ENCODE results near the gene RNF144A. TPM values are rescaled to one million over a fixed set of nuclear protein-coding genes. Genes with fewer than 3 reads are reported as not detected.

The RNF144A gene
- total and polyA plus RNA-seq, 10 of the 15 experiments (the other 5 are each of a cell fraction or from before 2014, with no cell fraction given): 0.02 to 12.1 (median 0.48) TPM; not detected in 1

- TF ChIP-seq MYC (IDR thresholded peaks at IDR 0.05; ENCODE audit: insufficient read depth, insufficient read length, insufficient replicate concordance, low read length, severe bottlenecking) (no peak), EZH2 (IDR thresholded peaks at IDR 0.05; ENCODE audit: borderline replicate concordance, control insufficient read depth, low read depth, low read length) (no peak), MAX (IDR thresholded peaks at IDR 0.05; ENCODE audit: low read depth, low read length) (no peak), RB1 (IDR thresholded peaks at IDR 0.05; ENCODE audit: borderline replicate concordance) (no peak), NBN (IDR thresholded peaks at IDR 0.05) (peak; percentile 83), BRCA1 (IDR thresholded peaks at IDR 0.05; ENCODE audit: low read depth, low read length) (no peak), MEF2B (IDR thresholded peaks at IDR 0.05; ENCODE audit: partially characterized antibody, poor library complexity, severe bottlenecking) (peak; percentile 97), SREBF1 (IDR thresholded peaks at IDR 0.05; ENCODE audit: low read length) (no peak), POU2F2 (IDR thresholded peaks at IDR 0.05; ENCODE audit: borderline replicate concordance, low read depth, low read length) (no peak), ETV6 (conservative IDR thresholded peaks at IDR 0.05 in 1 of 2, IDR thresholded peaks at IDR 0.05 in 1 of 2; ENCODE audit: borderline replicate concordance in 1 of 2, low read depth in 1 of 2) (no peak), DPF2 (IDR thresholded peaks at IDR 0.05) (0 out of 2 replicates have a peak, but pooled peaks have one; percentile 39), CBFB (IDR thresholded peaks at IDR 0.05; ENCODE audit: low read depth) (peak; percentile 54; the same call in 1 of the 2 replicates), IRF3 (IDR thresholded peaks at IDR 0.05) (no peak), NR2F1 (conservative IDR thresholded peaks at IDR 0.05) (peak; percentile 90), ZNF24 (IDR thresholded peaks at IDR 0.05) (no peak), NFYA (IDR thresholded peaks at IDR 0.05; ENCODE audit: borderline replicate concordance, low read depth, low read length) (no peak), CREM (IDR thresholded peaks at IDR 0.05; ENCODE audit: low read depth) (peak; percentile 39; the same call in 1 of the 2 replicates), CEBPB (IDR thresholded peaks at IDR 0.05; ENCODE audit: borderline replicate concordance in 1 of 2, low read depth in 2 of 2, low read length in 2 of 2) (peak in 1 of 2 experiments; percentile 49; a peak in 1 of 4 replicates), CBX5 (IDR thresholded peaks at IDR 0.05; ENCODE audit: low read depth) (no peak), MYB (IDR thresholded peaks at IDR 0.05; ENCODE audit: borderline replicate concordance, low read depth, low read length) (no peak), IKZF2 (IDR thresholded peaks at IDR 0.05) (peak; percentile 89 to 90)
- TF ChIP-seq, protein P1, sequence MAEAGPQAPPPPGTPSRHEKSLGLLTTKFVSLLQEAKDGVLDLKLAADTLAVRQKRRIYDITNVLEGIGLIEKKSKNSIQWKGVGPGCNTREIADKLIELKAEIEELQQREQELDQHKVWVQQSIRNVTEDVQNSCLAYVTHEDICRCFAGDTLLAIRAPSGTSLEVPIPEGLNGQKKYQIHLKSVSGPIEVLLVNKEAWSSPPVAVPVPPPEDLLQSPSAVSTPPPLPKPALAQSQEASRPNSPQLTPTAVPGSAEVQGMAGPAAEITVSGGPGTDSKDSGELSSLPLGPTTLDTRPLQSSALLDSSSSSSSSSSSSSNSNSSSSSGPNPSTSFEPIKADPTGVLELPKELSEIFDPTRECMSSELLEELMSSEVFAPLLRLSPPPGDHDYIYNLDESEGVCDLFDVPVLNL (IDR thresholded peaks at IDR 0.05; ENCODE audit: low read depth, low read length): no peak
- TF ChIP-seq, protein P2, sequence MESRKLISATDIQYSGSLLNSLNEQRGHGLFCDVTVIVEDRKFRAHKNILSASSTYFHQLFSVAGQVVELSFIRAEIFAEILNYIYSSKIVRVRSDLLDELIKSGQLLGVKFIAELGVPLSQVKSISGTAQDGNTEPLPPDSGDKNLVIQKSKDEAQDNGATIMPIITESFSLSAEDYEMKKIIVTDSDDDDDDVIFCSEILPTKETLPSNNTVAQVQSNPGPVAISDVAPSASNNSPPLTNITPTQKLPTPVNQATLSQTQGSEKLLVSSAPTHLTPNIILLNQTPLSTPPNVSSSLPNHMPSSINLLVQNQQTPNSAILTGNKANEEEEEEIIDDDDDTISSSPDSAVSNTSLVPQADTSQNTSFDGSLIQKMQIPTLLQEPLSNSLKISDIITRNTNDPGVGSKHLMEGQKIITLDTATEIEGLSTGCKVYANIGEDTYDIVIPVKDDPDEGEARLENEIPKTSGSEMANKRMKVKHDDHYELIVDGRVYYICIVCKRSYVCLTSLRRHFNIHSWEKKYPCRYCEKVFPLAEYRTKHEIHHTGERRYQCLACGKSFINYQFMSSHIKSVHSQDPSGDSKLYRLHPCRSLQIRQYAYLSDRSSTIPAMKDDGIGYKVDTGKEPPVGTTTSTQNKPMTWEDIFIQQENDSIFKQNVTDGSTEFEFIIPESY (IDR thresholded peaks at IDR 0.05): no peak
- TF ChIP-seq, protein P3, sequence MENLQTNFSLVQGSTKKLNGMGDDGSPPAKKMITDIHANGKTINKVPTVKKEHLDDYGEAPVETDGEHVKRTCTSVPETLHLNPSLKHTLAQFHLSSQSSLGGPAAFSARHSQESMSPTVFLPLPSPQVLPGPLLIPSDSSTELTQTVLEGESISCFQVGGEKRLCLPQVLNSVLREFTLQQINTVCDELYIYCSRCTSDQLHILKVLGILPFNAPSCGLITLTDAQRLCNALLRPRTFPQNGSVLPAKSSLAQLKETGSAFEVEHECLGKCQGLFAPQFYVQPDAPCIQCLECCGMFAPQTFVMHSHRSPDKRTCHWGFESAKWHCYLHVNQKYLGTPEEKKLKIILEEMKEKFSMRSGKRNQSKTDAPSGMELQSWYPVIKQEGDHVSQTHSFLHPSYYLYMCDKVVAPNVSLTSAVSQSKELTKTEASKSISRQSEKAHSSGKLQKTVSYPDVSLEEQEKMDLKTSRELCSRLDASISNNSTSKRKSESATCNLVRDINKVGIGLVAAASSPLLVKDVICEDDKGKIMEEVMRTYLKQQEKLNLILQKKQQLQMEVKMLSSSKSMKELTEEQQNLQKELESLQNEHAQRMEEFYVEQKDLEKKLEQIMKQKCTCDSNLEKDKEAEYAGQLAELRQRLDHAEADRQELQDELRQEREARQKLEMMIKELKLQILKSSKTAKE (IDR thresholded peaks at IDR 0.05; ENCODE audit: low read depth, poor library complexity, severe bottlenecking): peak; percentile 95
These were observed 28.0 kb downstream of the RNF144A start (continued) for GRCh38 chr2:6945087-6945813.
